IMR-90 (cell line): Measurements from ENCODE around the gene HAAO. TPM values are rescaled to one million over a fixed set of nuclear protein-coding genes. Genes with fewer than 3 reads are reported as not detected.

Experiments used
- ATAC-seq: fragments of 200-7000 bp; cut with Tn5 transposase; 2 replicates; pipeline ENCODE4 v1.9.1; 2020; ENCODE audit warnings: low read depth, mild to moderate bottlenecking, moderate library complexity
- BruUV-seq: library from RNA; stranded (reverse); fragments of 400-500 nt; replicated peaks from 2 replicates; lab custom pipeline; 2021; lab: Mats Ljungman, UMichigan
- CTCF ChIA-PET: fragments of 300-600 bp; formaldehyde crosslinking; extraction: SDS; loops from one replicate; lab custom pipeline; 2021; ENCODE audit warnings: antibody characterized with exemption; lab: Yijun Ruan, JAX
- POLR2A ChIA-PET: fragments of 300-600 bp; sonication (Branson Sonifier 250); formaldehyde crosslinking; loops from one replicate; lab custom pipeline; 2022; ENCODE audit warnings: antibody characterized with exemption; ENCODE audit not compliant: unreplicated experiment; lab: Charles Lee
- DNase-seq: peaks from one replicate; pipeline ENCODE4 v3.0.0; 2013
- H2AFZ ChIP-seq: replicated peaks from 2 replicates; pipeline ENCODE3; 2013; ENCODE audit warnings: low read length, mild to moderate bottlenecking; ENCODE audit not compliant: poor library complexity
- H2AK5ac ChIP-seq: 2 replicates; pipeline ENCODE4 v1.6.1; 2013; ENCODE audit warnings: low read depth, low read length, inconsistent platforms
- H2AK9ac ChIP-seq: replicated peaks from 2 replicates; pipeline ENCODE3; 2013; ENCODE audit warnings: mild to moderate bottlenecking, low read depth, low read length, moderate library complexity; ENCODE audit not compliant: poor library complexity
- H2BK120ac ChIP-seq: 2 replicates; pipeline ENCODE4 v1.6.1; 2013; ENCODE audit warnings: low read depth, low read length, inconsistent platforms
- H2BK15ac ChIP-seq: 3 replicates; pipeline ENCODE4 v1.6.1; 2013; ENCODE audit warnings: low read depth, low read length, inconsistent platforms
- H2BK20ac ChIP-seq: 2 replicates; pipeline ENCODE4 v1.6.1; 2013; ENCODE audit warnings: low read depth, mild to moderate bottlenecking, inconsistent platforms, low read length, moderate library complexity
- H2BK5ac ChIP-seq: 2 replicates; pipeline ENCODE4 v1.6.1; 2013; ENCODE audit warnings: mild to moderate bottlenecking, low read depth, low read length, inconsistent platforms; ENCODE audit not compliant: poor library complexity, severe bottlenecking
- H3K14ac ChIP-seq: replicated peaks from 2 replicates; pipeline ENCODE4 v1.6.1; 2013; ENCODE audit warnings: low read depth, low read length, inconsistent platforms
- H3K18ac ChIP-seq: 2 replicates; pipeline ENCODE4 v1.6.1; 2013; ENCODE audit warnings: low read depth, low read length, control low read depth
- H3K23ac ChIP-seq: 2 replicates; pipeline ENCODE4 v1.6.1; 2013; ENCODE audit warnings: low read depth, low read length, inconsistent platforms
- H3K27ac ChIP-seq: 2 replicates; pipeline ENCODE4 v1.5.1; 2013; ENCODE audit warnings: mild to moderate bottlenecking, control low read depth, low read length; ENCODE audit not compliant: insufficient read depth
- H3K27me3 ChIP-seq: 2 replicates; pipeline ENCODE4 v1.6.1; 2013; ENCODE audit warnings: low read length; ENCODE audit not compliant: control insufficient read depth, insufficient read depth
- H3K36me3 ChIP-seq: 2 replicates; pipeline ENCODE4 v1.6.1; 2013; ENCODE audit warnings: low read length, mixed read lengths; ENCODE audit not compliant: control insufficient read depth, insufficient read depth
- H3K4ac ChIP-seq: 2 replicates; pipeline ENCODE4 v1.6.1; 2013; ENCODE audit warnings: low read depth, low read length, inconsistent platforms
- H3K4me1 ChIP-seq: 2 replicates; pipeline ENCODE4 v1.6.1; 2013; ENCODE audit warnings: low read length, mixed read lengths; ENCODE audit not compliant: control insufficient read depth, insufficient read depth
- H3K4me2 ChIP-seq: 2 replicates; pipeline ENCODE4 v1.6.1; 2013; ENCODE audit warnings: low read depth, mild to moderate bottlenecking, control low read depth, low read length, moderate library complexity
- H3K4me3 ChIP-seq: 2 replicates; pipeline ENCODE4 v1.5.1; 2013; ENCODE audit warnings: low read depth, mild to moderate bottlenecking, control low read depth, low read length, moderate library complexity; ENCODE audit not compliant: insufficient read depth
- H3K56ac ChIP-seq: 2 replicates; pipeline ENCODE4 v1.6.1; 2013; ENCODE audit warnings: low read length, inconsistent platforms; ENCODE audit not compliant: insufficient read depth; ENCODE audit errors: extremely low read depth
- H3K79me1 ChIP-seq, 2 experiments: 2 replicates each; pipeline ENCODE4 v1.6.1; 2013; ENCODE audit warnings: low read length in 2 of 2, inconsistent platforms in 1 of 2, low read depth in 1 of 2
- H3K9ac ChIP-seq: 2 replicates; pipeline ENCODE4 v1.6.1; 2013; ENCODE audit warnings: low read depth, low read length, control low read depth
- H3K9me1 ChIP-seq: 2 replicates; pipeline ENCODE4 v1.6.1; 2013; ENCODE audit warnings: low read length, inconsistent platforms; ENCODE audit not compliant: insufficient read depth
- H3K9me3 ChIP-seq: 2 replicates; pipeline ENCODE4 v1.6.1; 2013; ENCODE audit warnings: low read length; ENCODE audit not compliant: control insufficient read depth, insufficient read depth
- H4K20me1 ChIP-seq: 2 replicates; pipeline ENCODE4 v1.6.1; 2013; ENCODE audit warnings: low read length, inconsistent platforms; ENCODE audit not compliant: insufficient read depth
- H4K5ac ChIP-seq: 2 replicates; pipeline ENCODE4 v1.6.1; 2013; ENCODE audit warnings: mild to moderate bottlenecking, low read depth, low read length, control low read depth
- H4K8ac ChIP-seq, 2 experiments: 2 replicates each; pipeline ENCODE4 v1.6.1; 2013; ENCODE audit warnings: low read depth in 2 of 2, low read length in 2 of 2, control low read depth in 1 of 2, inconsistent platforms in 1 of 2
- H4K91ac ChIP-seq: 2 replicates; pipeline ENCODE4 v1.6.1; 2013; ENCODE audit warnings: low read depth, low read length, inconsistent platforms; ENCODE audit not compliant: insufficient read depth
- CEBPB ChIP-seq: IDR thresholded peaks from 2 replicates; pipeline ENCODE4 v1.6.1; 2012; ENCODE audit warnings: low read depth, low read length, improper control_type of control experiment
- MXI1 ChIP-seq: IDR thresholded peaks from 2 replicates; pipeline ENCODE4 v1.6.1; 2012; ENCODE audit warnings: low read depth, mild to moderate bottlenecking, low read length, moderate library complexity, borderline replicate concordance
- WGBS, 2 experiments: methylation state at CpG; one replicate each; pipeline versions ENCODE4 v1.1.5 to v1.1.7; 2013; ENCODE audit warnings: missing lambda C conversion rate in 2 of 2; ENCODE audit not compliant: insufficient read length in 1 of 2; ENCODE audit errors: extremely low coverage in 2 of 2; 5-methylcytosine and 5-hydroxymethylcytosine counted together
- dilution Hi-C: fragments of 300-500 bp; cut with HindIII; formaldehyde crosslinking; loops from one replicate; pipeline ENCODE4 v1.14.3; 2018; ENCODE audit warnings: low sequenced_read_pairs; ENCODE audit not compliant: unreplicated experiment
- in situ Hi-C: fragments of 300-500 bp; cut with MboI; formaldehyde crosslinking; loops from 3 replicates; pipeline ENCODE4 v1.14.3; 2019; ENCODE audit warnings: low sequenced_read_pairs, inconsistent platforms, mixed read lengths
- intact Hi-C: fragments of 100-400 bp; cut with micrococcal nuclease; formaldehyde crosslinking; loops from 2 replicates; pipeline ENCODE4 v1.10.0; 2022
- polyA plus RNA-seq, 3 experiments: library from polyadenylated mRNA; depleted of rRNA; stranded (reverse); fragments of >200 nt; gene quantifications; 2 replicates each; pipeline ENCODE4 v1.2.3, GENCODE V29; 2012; ENCODE audit warnings: low replicate concordance in 1 of 3
- total RNA-seq: library from RNA; depleted of rRNA; stranded (reverse); fragments of >200 nt; gene quantifications from 2 replicates; pipeline ENCODE4 v1.2.3, GENCODE V29; 2012

The HAAO gene
- total and polyA plus RNA-seq, 2 of the 4 experiments (the other 2 are of a cell fraction): 0.05 to 0.18 TPM

DNA sequence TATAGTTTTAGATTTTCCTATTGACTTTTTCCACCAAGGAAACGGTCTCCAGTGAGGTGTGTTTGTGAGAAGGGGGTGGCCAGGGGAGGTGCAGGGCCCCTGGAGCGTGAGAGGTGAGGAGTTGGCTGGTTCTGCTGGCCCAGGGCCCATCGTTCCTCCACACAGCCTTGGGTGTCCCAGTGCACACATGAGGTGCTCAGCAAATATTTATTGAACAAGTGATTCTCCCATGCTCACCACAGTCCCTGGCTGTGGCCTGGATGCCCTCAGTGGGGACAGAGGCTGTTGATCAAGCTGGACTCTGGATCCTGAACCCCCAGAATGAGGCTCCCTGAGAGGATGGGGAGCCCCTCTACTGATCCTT, 5.0 kb downstream of the HAAO start:
- no peaks in the 10 kb centered on the region for H3K36me3 ChIP-seq
- no peak overlapping the region for H2AK5ac ChIP-seq
- no peaks in the 10 kb centered on the region for H3K9me1 ChIP-seq
- H3K9me3 ChIP-seq: no peaks in the 10 kb centered on the region
- H3K14ac ChIP-seq: no peak overlapping the region
- H3K56ac ChIP-seq: no peak overlapping the region
- no TSS peak for BruUV-seq
- no peak overlapping the region for H4K8ac ChIP-seq
- H3K4ac ChIP-seq: no peak overlapping the region
- CTCF ChIA-PET: no interaction called here
- dilution Hi-C loops (no loop called here), in situ Hi-C loops (no loop called here), intact Hi-C loops (no loop called here)
- H4K5ac ChIP-seq: no peak overlapping the region
- H2BK5ac ChIP-seq: no peak overlapping the region
- H2BK120ac ChIP-seq: no peak overlapping the region
- no peak overlapping the region for H3K9ac ChIP-seq
- POLR2A ChIA-PET: no interaction called here
- no peak overlapping the region for H2BK20ac ChIP-seq
- ATAC-seq (no peak), DNase-seq (no peak)
- no CpG with 5 or more reads among the region's 3 CpGs for WGBS, 2 experiments
- H3K27ac ChIP-seq: no peak overlapping the region
- H3K4me2 ChIP-seq: no peak overlapping the region
- no peak overlapping the region for H3K23ac ChIP-seq
- H3K18ac ChIP-seq: no peak overlapping the region
- H2BK15ac ChIP-seq: no peak overlapping the region
- H2AK9ac ChIP-seq: no peak overlapping the region
- H4K91ac ChIP-seq: no peak overlapping the region
- no peaks in the 10 kb centered on the region; the same call in 1 of the 2 replicates for H3K4me1 ChIP-seq
- peaks cover 34% of the 10 kb centered on the region for H3K27me3 ChIP-seq
- no peaks in the 10 kb centered on the region for H3K79me1 ChIP-seq
- H2AFZ ChIP-seq: no peak overlapping the region
- no peak overlapping the region for H3K4me3 ChIP-seq
- H4K20me1 ChIP-seq: no peaks in the 10 kb centered on the region
- TF ChIP-seq MXI1 (no peak), CEBPB (no peak)
